NOMO-1 (cell line): Measurements from ENCODE around the gene HFM1.

Experiments used
- DNase-seq, 2 experiments: peaks; one replicate each; lab custom pipeline; 2025; ENCODE audit not compliant: unreplicated experiment in 2 of 2; lab: John Stamatoyannopoulos, UW

Gene HFM1

GRCh38 chr1:91278754-91279153 lies 125.9 kb downstream of the HFM1 start:
- DNase-seq, result no peak

GRCh38 chr1:91273875-91274274 lies 130.8 kb downstream of the HFM1 start:
- DNase-seq, result no peak

GRCh38 chr1:91261655-91262054 lies 143.0 kb downstream of the HFM1 start:
- DNase-seq, result no peak

GRCh38 chr1:91245435-91245834 lies 159.2 kb downstream of the HFM1 start:
- DNase-seq, result no peak

DNA sequence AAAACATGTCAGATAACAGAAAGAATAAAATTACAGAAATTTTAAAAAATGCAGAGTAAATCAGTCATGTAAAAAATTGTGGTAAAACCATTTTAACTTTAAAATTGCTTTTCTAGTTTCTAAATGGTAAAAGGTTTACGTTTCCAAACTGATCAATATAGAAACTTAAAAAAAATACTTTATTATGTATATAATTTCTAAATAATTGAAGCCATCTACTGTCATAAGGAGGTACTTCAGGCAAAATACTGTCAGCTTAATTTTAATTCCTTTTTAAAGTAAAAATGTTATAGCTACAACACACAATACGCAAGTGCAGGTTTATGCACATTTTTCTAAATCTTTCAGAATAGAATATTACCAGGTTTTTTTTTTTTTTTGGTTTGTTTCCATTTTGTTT lies 159.9 kb downstream of the HFM1 start:
- DNase-seq, result no peak

- no peak for DNase-seq
Measured at GRCh38 chr1:91243171-91243570, 161.5 kb downstream of the HFM1 start.

- no peak for DNase-seq
Measured at GRCh38 chr1:91234181-91234580, 170.5 kb downstream of the HFM1 start.

- no peak for DNase-seq
Measured at GRCh38 chr1:91226741-91227140, 177.9 kb downstream of the HFM1 start.

- DNase-seq, result no peak
Measured at GRCh38 chr1:91224878-91225277, 179.8 kb downstream of the HFM1 start.

DNA sequence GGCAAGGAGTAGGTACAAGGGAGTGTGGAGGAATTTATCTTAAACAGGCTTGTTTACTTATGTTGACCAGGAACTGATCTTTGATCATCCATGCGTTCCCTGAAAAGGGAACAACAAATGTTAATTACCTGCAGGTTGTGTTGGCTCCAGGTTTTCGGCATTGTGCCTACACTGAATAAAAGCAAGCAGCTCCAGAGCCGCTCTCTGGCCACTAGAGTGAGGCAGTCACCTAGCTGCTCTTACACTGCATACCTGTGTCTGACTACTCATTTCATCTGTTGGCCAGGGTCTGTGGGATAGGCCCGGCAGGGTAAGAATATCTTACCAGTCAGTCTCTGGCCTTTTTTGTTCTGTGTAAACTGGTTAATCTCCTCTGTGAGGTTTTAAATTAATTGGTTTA lies 183.6 kb downstream of the HFM1 start:
- no peak for DNase-seq

GRCh38 chr1:91217911-91218310 lies 186.7 kb downstream of the HFM1 start:
- DNase-seq, result no peak
